ENCODE measurements around the gene LIF.

DNA sequence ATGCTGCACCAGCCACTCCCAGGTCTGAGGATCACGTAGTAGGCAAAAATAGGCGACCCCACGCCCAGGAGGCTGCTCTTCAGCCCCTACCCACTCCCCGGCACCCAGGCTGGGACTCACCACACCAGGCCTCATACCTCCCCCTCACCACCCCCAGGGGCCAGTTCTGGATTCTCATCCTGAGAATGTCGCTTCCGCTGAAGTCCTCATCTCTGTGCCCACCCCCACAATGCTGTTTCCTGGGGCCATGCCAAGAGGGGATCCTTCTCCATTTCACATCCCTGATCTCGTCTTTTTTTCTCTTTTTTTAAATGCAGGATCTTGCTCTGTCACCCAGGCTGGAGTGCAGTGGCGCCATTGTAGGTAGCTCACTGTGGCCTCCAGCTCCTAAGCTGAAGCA lies 21.8 kb upstream of the LIF start:
- TF ChIP-seq TAF1 (conservative IDR thresholded peaks at IDR 0.05) (no peak), SP1 (IDR thresholded peaks at IDR 0.05) (no peak), RAD21 (IDR thresholded peaks at IDR 0.05) (no peak), YY1 (IDR thresholded peaks at IDR 0.05) (no peak), JUND (IDR thresholded peaks at IDR 0.05) (no peak), RXRA (IDR thresholded peaks at IDR 0.05) (no peak)
- TF ChIP-seq, protein P1, sequence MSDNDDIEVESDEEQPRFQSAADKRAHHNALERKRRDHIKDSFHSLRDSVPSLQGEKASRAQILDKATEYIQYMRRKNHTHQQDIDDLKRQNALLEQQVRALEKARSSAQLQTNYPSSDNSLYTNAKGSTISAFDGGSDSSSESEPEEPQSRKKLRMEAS (IDR thresholded peaks at IDR 0.05), result no peak
- TF ChIP-seq, protein P2, sequence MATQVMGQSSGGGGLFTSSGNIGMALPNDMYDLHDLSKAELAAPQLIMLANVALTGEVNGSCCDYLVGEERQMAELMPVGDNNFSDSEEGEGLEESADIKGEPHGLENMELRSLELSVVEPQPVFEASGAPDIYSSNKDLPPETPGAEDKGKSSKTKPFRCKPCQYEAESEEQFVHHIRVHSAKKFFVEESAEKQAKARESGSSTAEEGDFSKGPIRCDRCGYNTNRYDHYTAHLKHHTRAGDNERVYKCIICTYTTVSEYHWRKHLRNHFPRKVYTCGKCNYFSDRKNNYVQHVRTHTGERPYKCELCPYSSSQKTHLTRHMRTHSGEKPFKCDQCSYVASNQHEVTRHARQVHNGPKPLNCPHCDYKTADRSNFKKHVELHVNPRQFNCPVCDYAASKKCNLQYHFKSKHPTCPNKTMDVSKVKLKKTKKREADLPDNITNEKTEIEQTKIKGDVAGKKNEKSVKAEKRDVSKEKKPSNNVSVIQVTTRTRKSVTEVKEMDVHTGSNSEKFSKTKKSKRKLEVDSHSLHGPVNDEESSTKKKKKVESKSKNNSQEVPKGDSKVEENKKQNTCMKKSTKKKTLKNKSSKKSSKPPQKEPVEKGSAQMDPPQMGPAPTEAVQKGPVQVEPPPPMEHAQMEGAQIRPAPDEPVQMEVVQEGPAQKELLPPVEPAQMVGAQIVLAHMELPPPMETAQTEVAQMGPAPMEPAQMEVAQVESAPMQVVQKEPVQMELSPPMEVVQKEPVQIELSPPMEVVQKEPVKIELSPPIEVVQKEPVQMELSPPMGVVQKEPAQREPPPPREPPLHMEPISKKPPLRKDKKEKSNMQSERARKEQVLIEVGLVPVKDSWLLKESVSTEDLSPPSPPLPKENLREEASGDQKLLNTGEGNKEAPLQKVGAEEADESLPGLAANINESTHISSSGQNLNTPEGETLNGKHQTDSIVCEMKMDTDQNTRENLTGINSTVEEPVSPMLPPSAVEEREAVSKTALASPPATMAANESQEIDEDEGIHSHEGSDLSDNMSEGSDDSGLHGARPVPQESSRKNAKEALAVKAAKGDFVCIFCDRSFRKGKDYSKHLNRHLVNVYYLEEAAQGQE (IDR thresholded peaks at IDR 0.05), result no peak
- TF ChIP-seq, protein P3, sequence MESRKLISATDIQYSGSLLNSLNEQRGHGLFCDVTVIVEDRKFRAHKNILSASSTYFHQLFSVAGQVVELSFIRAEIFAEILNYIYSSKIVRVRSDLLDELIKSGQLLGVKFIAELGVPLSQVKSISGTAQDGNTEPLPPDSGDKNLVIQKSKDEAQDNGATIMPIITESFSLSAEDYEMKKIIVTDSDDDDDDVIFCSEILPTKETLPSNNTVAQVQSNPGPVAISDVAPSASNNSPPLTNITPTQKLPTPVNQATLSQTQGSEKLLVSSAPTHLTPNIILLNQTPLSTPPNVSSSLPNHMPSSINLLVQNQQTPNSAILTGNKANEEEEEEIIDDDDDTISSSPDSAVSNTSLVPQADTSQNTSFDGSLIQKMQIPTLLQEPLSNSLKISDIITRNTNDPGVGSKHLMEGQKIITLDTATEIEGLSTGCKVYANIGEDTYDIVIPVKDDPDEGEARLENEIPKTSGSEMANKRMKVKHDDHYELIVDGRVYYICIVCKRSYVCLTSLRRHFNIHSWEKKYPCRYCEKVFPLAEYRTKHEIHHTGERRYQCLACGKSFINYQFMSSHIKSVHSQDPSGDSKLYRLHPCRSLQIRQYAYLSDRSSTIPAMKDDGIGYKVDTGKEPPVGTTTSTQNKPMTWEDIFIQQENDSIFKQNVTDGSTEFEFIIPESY (IDR thresholded peaks at IDR 0.05), result no peak
- TF ChIP-seq, protein P4, sequence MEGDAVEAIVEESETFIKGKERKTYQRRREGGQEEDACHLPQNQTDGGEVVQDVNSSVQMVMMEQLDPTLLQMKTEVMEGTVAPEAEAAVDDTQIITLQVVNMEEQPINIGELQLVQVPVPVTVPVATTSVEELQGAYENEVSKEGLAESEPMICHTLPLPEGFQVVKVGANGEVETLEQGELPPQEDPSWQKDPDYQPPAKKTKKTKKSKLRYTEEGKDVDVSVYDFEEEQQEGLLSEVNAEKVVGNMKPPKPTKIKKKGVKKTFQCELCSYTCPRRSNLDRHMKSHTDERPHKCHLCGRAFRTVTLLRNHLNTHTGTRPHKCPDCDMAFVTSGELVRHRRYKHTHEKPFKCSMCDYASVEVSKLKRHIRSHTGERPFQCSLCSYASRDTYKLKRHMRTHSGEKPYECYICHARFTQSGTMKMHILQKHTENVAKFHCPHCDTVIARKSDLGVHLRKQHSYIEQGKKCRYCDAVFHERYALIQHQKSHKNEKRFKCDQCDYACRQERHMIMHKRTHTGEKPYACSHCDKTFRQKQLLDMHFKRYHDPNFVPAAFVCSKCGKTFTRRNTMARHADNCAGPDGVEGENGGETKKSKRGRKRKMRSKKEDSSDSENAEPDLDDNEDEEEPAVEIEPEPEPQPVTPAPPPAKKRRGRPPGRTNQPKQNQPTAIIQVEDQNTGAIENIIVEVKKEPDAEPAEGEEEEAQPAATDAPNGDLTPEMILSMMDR (IDR thresholded peaks at IDR 0.05; ENCODE audit: low read depth, low read length, missing input control), result no peak

Measured in liver (tissue), 3 donors.